GM12878 (cell line): ENCODE results near the gene ST6GALNAC3.
"Not testable (repeated sequence)": the region's sequence is repeated elsewhere in the genome, so short reads cannot be mapped to it uniquely, and the experiment has no call there.

ENCODE experiments used
- CTCF ChIP-seq, 3 experiments: IDR thresholded peaks in 2 of 3; conservative IDR thresholded peaks in 1 of 3; 2 replicates each; pipeline ENCODE4 v1.5.1; 2011; ENCODE audit warnings: low read depth in 3 of 3, low read length in 3 of 3, mild to moderate bottlenecking in 3 of 3, control low read depth in 2 of 3, moderate library complexity in 2 of 3, inconsistent platforms in 1 of 3, mixed read lengths in 1 of 3; ENCODE audit not compliant: control insufficient read depth in 2 of 3, insufficient read depth in 1 of 3; ENCODE audit errors: extremely low read depth in 1 of 3
- MYC ChIP-seq: IDR thresholded peaks from 2 replicates; pipeline ENCODE4 v1.6.1; 2011; ENCODE audit warnings: mild to moderate bottlenecking, low read length, moderate library complexity, inconsistent platforms; ENCODE audit not compliant: insufficient read depth, insufficient replicate concordance, insufficient read length, severe bottlenecking
- POLR2A ChIP-seq: IDR thresholded peaks from 2 replicates; pipeline ENCODE4 v1.6.1; 2011; ENCODE audit warnings: low read depth, mild to moderate bottlenecking, low read length

- not testable (repeated sequence) for TF ChIP-seq MYC; POLR2A; CTCF (IDR thresholded peaks at IDR 0.05 in 2 of 3, conservative IDR thresholded peaks at IDR 0.05 in 1 of 3; ENCODE audit: control insufficient read depth in 2 of 3, extremely low read depth in 1 of 3, insufficient read depth in 1 of 3, low read depth in 3 of 3, low read length in 3 of 3)
Measured at GRCh38 chr1:76112321-76112720, 37.8 kb downstream of the ST6GALNAC3 start.
